ENCODE data around the gene FBXW7. TPM values are rescaled to one million over a fixed set of nuclear protein-coding genes. Genes with fewer than 3 reads are reported as not detected.

Gene FBXW7
- total RNA-seq, 1 experiment from 2014 or later, result 27.1 TPM

- Histone ChIP-seq H3K9me3 (ENCODE audit: control insufficient read depth, low read depth, low read length) (no peaks in the 10 kb centered on the region), H3T11ph (ENCODE audit: low read length) (no peak overlapping the region), H2BK15ac (ENCODE audit: low read depth, low read length) (no peak overlapping the region), H4K20me1 (ENCODE audit: control insufficient read depth, insufficient read depth, insufficient read length) (no peaks in the 10 kb centered on the region), H3K27ac (ENCODE audit: insufficient read length, low read depth, low read length) (no peak overlapping the region), H4K5ac (ENCODE audit: insufficient read length, low read depth, low read length) (no peak overlapping the region), H3K4ac (ENCODE audit: low read depth, low read length) (no peak overlapping the region), H3K14ac (ENCODE audit: insufficient read depth, low read length) (no peak overlapping the region), H2BK12ac (ENCODE audit: insufficient read length, low read depth, low read length) (no peak overlapping the region), H3K79me1 (ENCODE audit: insufficient read depth, low read depth, low read length, poor library complexity, severe bottlenecking) (no peaks in the 10 kb centered on the region), H2AFZ (ENCODE audit: low read length) (no peak overlapping the region), H3K4me1 (ENCODE audit: insufficient read depth, low read length) (peaks cover 4% of the 10 kb centered on the region; the same call in 1 of the 2 replicates), H2BK5ac (ENCODE audit: insufficient read length, low read length) (no peak overlapping the region), H2AK5ac (ENCODE audit: insufficient read length, low read length) (no peak overlapping the region), H3K27me3 (ENCODE audit: insufficient read depth, low read length) (no peaks in the 10 kb centered on the region), H3K18ac (ENCODE audit: insufficient read length, low read depth, low read length) (no peak overlapping the region), H3K56ac (ENCODE audit: insufficient read length, low read depth, low read length) (no peak overlapping the region), H4K8ac (replicated peaks; ENCODE audit: insufficient read length, low read depth, low read length) (no peak overlapping the region), H3K23ac (ENCODE audit: insufficient read length, low read depth, low read length) (no peak overlapping the region), H3K23me2 (ENCODE audit: insufficient read length, low read depth, low read length, poor library complexity, severe bottlenecking) (no peaks in the 10 kb centered on the region), H3K9ac (ENCODE audit: extremely low read depth, insufficient read length, low read length) (no peak overlapping the region), H3K4me2 (ENCODE audit: insufficient read depth, insufficient read length, low read length) (no peak overlapping the region), H2BK20ac (ENCODE audit: low read depth, low read length, poor library complexity, severe bottlenecking) (no peak overlapping the region), H3K79me2 (ENCODE audit: insufficient read depth, low read length) (no peaks in the 10 kb centered on the region), H4K91ac (ENCODE audit: insufficient read length, low read depth, low read length) (no peak overlapping the region), H2BK120ac (ENCODE audit: low read depth, low read length, poor library complexity, severe bottlenecking) (no peak overlapping the region)
- H3K4me3 Mint-ChIP-seq, result no peak overlapping the region
- no peak for TF ChIP-seq CTCF (conservative IDR thresholded peaks at IDR 0.05)
- no peak overlapping the region for H3K27ac Mint-ChIP-seq
- no peak for DNase-seq
- peaks cover 11 to 18% of the 10 kb centered on the region in 2 experiments for H3K4me1 Mint-ChIP-seq
- no peaks in the 10 kb centered on the region for H3K9me3 Mint-ChIP-seq
- no CpG with 5 or more reads among the region's 2 CpGs for WGBS (ENCODE audit: extremely low coverage, insufficient read length, low lambda C conversion rate)
- peaks cover 2% of the 10 kb centered on the region; the same call in 1 of the 2 replicates for H3K27me3 Mint-ChIP-seq (ENCODE audit: low read depth)
- H3K36me3 Mint-ChIP-seq (ENCODE audit: insufficient read depth in 1 of 3, low read depth in 3 of 3), result no peaks in the 10 kb centered on the region
Observed at GRCh38 chr4:152283801-152284470, 252.0 kb downstream of the FBXW7 start.
